SKM-1 treated with dmso at 0.1 percent for 144 hours (cell line): ENCODE measurements around the gene GMDS.

Experiments used
- DNase-seq: peaks from one replicate; lab custom pipeline; 2025; ENCODE audit not compliant: unreplicated experiment; lab: John Stamatoyannopoulos, UW

Gene GMDS

DNA sequence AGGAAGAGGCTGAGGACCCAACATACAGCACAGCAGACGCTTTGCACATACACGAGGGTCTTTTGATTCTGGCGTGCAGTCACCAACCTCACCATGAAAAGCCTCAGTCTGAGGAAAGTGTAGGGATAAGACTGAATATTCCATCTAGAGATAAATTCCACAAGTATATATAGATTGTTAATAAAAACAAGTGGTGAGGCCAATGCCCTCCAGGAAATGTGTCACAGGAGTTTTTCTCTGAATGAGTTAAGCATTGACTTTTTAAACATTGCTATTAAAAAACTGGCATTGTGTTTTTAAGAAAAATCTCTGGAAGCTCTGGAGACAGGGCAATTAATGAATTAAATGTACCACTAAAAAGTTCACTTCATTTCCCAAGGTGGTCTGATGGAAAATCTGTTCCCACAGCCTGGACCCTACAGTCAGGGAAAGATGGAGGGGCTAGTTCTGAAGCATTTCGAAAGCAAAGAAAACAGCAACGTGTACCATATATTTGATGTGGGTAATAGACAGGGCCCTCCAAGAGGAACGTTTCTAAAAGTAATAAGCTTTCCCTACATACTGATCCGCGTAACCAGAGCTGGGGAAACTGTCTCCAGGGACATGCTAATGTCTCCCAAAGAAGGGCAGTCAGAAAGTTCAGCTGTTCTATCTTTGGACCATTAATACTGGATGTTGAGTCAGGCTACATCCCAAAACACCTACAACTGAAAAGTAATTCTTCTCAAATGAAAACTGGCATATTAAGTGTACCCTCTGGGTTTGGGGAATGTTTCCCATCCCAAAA is 334.6 kb downstream of the GMDS start:
- DNase-seq, result no peak

DNA sequence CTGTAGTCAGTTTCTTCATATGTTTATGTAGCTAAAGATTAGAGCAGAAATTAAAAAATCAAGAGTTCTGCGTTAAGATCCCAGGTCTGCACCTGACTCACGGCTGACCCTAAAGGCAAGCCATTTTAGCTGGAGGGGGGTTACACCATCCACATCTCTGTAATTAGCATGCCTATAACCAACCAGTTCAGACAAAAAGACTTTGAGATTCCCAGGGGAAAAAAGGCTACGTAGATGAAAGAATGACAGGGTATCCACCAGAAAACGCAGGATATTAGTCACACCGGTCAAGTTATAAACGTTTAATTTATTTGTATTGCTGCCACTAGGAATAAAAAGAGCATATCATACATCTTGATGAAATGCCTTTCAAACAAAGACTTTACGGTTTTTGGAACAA is 336.6 kb downstream of the GMDS start:
- no peak for DNase-seq

DNA sequence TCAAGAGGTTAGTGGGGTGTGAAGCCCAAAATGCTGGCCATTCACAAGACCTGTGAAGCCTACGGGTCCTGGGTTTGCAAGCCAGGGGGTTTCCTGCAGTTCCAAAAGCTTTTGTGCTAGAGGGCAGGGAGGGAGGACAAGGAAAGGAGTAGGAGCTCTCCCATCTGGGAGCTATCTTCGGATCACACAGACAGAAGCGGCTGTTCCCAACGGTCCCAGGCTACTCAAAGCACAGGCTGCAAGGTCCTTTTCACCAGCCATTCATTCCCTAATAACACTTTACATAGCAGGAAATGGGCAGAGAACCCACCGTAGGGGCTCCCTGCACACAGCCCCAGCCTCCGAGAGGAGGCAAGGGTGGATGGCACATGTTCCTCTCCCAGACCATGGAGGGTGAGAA is 338.8 kb downstream of the GMDS start:
- DNase-seq, result no peak

DNA sequence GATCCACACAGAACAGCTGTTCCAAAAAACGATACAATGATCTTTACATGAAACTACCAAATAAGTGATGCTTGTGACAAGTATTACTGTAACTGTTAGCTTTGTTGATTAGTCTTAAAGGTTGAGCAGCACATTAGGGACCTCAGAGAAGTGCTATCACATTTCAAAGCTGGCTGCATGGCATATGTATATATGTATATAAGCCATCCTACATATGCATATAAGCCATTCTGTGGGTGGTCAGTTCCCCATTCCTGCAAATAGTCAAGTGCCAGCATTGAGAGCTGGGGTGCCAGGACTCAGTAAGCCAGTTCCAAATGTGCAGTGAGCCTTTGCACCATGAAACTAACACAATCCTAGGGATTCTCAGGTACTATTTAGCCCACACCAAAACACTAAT is 339.4 kb downstream of the GMDS start:
- DNase-seq, result no peak

DNA sequence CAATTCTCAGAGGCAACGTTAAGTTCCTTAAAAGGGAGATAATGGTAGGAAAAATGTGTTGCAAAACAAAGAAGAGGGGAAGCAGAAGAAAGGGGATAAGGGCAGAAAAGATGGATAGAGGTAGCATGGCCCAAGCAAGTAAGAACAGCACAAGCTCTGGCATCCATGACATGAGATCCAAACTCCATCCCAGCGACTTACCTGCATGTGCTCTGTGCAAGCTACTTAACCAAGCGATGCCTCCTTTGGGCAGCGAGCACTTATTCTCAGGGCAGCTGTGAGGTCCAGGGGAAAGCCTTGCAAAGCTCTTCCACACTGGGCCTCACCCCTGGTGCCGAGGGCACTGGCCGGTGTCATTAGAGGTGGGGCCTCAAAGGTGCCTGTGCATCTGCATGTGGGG is 340.5 kb downstream of the GMDS start:
- no peak for DNase-seq

DNA sequence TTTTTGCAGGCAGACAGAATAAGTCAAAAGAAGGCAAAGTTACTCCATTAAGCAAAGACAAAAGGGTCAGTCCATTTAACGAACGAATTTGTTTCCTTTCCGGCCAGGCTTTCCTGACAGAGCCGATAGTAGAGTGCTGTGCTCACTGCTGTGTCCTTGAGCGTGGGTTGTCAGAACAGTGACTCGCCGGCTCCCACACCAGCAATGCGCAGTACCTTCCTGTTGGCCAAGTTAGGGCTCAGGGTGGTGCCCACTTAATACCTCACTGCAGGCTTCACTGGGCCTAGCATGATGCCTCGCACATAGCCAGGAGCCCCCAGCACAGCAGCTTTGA is 341.0 kb downstream of the GMDS start:
- DNase-seq, result no peak

DNA sequence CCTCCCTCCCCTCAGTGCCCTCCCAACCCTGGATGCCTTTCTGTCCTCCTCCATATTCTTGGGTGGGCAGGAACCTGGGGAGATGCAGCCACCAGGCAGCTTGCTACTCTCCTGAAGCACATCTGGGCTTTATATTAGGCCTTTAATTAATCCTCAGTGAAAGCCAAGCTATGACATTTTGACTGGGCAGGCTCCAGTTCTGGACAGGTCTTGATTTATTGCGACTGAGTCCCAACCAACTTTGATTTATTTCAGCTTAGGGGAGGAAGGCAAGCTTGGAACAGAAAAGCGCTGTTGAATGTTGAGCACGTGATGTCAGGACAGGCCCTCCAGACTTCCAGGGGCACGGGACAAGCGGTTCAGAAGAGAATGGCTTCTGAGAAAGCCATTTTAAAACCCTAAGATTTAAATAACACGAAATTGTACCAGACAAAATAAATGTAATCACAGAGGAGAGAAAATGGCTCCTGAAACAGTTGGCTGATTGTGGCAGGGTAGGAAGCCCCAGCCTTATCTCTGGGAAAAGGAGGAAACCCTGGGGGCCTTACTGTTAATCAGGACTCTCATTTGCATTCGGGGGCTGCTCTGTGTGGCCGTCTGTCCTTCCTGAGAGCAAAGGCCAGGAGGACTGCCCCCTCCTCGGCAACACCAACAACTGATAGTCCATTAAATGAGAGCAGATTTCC is 341.5 kb downstream of the GMDS start:
- no peak for DNase-seq

DNA sequence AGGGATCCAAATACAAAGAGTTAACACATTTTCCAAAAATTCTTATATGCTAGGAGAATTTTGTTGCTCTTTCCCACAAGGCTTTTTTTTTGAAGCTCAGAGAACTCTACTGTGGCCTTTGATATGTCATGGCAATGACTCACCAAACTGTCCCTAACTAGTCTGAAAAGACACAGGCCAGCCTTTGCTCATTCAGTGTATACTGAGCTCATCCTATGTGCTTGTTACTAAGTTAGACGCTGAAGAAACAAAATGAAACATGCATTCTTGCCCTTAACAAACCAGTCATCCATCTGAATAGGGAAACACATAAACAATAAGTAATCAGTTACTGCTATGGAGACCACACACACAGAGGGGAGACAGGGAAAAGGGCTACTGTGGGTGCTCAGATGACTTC is 343.8 kb downstream of the GMDS start:
- DNase-seq, result no peak

DNA sequence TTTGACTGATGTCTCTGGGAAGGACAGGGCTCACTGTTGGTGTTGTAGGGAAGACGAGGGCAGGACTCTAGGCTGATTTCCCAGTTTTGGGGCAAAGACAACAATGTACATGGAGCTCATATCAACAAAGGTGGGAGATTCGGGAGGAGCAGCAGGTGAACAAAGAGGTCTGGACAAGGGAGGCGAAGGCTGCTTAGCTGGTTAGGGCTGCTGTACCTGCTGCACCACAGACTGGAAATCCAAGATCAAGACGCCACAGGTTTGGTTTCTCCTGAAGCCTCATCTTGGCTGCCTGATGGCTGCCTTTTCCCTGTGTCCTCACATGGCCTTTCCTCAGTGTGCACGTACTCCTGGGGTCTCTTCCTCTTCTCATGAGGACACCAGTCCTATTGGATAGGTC is 348.5 kb downstream of the GMDS start:
- DNase-seq, result no peak

DNA sequence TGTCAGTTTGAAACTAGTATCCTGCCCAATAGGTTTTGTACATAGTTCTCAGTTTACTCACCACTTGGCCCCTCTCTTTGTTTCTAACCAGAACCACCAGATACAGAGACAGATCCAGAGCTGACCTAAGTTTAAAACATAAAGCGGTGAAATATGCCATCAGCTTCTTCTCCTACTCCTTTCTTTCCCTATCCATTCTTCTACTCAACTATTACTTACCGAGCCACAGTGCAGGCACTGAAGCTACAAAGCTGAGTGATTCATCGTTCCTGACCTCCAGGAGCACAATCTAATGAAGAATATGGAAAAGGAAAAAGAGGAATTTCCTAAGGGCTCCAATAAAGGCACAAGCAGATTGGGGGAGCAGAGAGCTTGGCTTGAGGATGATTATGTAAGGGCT is 349.7 kb downstream of the GMDS start:
- DNase-seq, result no peak

DNA sequence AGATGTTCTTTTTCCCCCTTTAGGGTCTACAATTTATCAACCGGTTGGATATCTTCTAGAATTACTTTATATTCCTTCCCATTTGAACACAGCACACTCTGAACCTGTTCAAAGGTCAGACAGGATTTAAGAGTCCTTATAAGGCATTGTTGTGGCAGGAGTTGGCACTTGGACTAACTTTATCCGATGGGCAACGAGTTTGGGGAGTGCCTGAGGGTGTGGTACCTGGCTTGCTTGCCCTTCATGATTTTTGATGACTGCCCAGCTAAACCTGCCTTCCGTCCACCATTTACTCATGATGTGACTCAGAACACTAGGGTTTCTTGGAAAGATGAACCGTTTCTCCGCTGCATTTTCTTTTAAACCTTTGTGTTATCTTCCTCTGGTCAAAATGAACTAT is 350.5 kb downstream of the GMDS start:
- no peak for DNase-seq

DNA sequence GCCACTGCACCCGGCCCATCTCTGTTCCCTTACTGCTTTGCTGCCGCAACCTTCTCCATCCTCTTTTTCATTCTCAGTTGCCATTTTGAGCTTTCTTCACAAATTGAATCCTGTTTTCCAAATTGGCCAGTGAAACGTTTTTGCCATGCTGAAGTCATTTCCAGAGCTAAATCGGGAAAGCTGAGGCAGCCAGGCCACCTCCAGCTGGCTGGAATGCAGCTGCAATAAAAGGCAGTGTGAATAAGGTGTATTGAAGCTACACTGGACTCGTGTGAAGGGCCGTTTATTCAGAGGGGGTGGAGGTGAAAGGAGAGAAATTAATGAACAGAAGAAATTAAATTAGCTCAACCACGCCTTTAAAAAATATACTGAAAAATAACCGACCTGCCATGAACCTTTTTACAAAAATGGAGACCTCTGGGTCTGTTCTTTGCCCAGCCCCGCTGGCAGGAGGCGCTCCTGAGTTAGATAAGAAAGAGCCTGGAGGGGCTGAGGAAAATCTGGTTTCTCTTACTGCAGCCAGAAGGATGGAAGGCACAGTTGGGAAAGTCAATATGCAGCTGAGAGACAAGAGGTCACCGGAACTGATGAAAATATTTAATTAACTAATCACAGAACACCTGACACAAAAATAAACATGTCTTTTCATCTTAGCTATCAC is 351.8 kb downstream of the GMDS start:
- DNase-seq, result no peak

DNA sequence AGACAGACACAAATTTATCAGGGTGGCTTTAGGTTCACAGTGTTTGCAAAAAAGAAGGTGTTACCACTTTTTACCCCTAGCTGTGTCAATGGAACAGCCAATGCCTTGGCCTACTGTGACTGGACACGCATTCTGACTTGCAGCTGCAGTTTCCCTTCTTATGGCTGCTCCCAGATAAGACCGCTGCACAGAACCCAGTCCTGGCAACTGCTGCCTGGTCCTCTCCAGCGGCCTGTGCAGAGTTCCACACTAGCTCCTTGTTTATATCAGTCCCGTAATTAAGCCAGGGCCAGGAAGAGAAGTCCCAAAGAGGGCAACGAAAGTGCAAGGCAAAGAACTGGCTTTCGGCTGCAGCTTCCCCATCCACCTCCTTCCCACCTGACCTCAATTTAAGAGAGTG is 352.7 kb downstream of the GMDS start:
- no peak for DNase-seq

DNA sequence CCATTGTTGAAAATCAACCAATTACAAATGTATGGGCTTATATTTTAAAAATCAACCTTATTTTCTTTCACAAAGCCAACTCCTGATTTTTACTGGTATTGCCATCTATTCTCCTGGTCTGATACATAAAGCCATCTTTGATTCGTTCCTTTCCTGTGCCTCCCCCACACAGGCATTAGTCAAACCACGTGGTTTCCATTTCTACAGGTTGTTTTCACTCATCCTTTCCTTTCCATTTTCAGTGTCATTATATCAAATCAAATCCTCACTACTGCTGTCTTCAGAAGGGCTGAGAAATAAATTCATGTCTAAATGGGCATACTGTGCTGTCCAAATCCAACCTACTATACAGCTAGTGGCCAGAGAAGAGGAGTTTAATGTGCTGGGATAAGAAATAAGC is 354.4 kb downstream of the GMDS start:
- no peak for DNase-seq

DNA sequence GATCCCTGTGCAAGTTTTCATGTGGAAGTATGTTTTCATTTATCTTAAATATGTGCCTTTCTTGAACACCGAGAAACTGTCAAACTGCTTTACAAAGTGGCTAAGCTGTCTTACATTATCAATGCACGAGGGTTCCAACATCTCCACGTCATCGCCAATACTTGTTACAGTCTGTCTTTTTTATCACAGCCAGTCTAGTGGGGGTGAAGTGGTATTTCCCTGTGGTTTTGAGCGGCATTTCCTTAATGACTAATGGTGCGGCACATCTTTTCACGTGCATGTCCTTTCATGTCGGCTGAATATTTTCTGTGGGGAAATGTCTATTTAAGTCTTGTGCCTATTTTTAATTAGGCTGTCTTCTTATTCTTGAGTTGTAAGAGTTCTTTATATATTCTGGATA is 355.3 kb downstream of the GMDS start:
- no peak for DNase-seq

DNA sequence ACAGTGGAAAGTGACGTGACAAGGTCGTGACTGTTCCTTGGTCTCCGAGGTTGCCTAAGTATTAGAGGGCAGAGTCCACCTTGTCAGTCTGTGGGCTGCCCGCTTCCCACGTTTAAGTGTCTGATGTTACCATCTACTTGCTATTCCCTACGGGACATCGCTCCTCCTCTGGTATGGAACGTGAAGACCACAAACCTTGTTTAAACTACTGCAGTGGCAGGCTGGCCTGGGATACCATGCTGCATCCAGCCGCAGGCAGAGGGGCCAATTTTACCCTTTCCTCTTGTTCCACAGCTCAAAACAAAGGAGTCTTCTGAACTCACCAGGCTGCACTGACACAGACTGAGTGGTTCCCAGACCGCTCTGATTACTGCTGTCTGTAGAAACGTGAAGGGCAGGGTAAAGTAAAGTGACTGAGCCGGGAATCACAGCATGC is 359.8 kb downstream of the GMDS start:
- DNase-seq, result no peak

DNA sequence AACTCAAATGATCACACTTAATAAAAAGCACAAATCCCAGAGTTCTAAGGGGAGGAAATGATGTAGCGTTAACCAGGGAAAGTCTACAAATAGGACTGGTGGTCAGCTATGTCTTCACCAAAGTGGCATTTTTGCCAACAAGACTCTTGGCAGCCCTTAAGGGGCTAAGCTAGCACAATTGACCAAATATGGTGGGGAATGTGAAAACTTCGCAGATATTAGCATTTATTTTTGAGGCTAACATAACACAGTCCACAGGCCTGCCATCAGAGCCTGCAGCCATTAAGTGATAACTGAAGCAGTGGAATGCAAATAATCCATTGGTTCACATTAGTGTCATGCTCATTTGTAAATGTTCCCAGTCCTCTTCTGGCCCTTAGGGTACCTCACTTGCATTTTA is 361.1 kb downstream of the GMDS start:
- DNase-seq, result no peak

DNA sequence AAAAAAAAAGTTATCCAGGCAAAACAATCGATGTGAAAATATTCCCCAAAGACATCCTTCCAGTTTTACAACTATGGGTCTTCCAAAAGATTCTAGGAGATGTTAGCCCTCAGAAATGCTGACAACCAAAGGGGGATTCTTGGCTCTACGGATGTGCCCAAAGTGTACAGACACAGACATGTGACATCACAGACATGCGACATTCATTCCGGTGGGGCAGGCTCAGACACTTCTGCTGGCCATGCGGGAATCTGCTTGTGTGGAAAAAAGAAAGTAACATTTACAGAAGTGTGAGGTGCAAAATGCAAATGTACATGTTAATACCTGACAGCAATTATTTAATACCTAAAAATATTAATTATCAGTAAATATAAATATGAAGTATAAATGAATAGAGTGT is 367.1 kb downstream of the GMDS start:
- DNase-seq, result no peak

DNA sequence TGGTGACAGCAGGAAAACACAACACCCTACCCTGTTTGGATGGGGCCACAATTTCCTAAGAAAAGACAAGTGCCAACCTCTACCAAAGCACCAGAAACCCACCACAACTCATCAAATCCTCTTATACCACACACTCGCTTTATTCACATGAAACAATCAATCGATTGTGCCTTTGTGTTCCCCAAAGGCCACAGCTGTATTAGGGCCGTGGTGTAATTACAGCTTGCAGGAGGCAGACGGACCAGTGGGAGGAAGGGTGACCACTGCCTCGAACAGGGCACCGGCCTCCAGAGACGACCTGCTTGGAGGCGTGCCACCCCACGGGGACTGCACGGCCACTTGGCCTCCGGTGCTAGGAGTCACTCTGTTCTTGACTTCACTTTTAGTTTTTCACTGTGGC is 371.6 kb downstream of the GMDS start:
- no peak for DNase-seq

DNA sequence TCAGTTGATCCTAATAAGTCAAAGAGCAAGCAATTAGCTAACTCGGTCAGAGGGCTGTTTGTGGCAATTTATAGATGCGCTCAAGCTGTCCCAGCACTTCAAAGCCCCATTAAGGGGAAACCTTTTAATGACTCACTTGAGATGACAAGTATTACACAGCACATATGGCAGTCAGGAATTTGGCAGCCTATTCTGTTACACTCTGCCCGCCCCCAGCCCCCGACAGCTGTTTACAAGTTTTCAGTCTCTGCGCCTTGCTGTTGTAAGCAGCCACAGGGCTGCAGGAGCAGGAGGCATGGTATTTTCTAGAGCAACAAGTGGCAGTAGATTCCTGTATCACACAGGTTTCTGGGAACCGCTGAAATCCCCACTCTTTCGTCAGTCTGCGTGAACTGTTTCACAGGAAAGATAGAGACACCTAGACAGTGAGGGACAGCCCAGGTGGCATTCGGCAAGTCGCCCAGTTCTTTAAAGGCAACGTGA is 372.7 kb downstream of the GMDS start:
- DNase-seq, result no peak

DNA sequence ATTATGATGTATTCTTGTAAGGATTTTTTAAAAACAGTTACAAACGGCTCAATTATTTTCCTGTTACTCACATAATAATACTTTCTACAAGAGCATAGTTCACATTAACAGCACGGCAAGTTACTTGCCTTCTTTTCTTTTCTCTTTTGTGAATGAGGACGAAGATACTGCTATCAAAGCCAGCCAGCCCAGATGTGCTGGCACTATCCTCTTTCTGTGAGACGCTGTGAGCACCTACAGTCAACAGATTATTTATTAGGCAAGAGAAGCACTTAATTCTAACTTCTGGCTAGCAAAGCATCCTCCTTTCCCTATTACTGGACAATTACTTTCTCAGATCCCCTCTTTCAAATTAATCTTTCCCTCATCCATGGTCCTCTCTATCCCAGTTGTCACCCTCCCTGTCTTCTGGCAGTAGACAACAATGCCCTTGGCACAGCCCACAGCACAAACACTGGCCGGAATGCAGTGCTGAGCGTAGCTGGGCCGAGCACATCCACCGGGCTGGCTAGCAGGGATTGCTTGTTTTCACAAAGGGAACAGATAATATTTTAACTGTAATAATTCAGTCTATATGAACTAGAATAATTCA is 373.6 kb downstream of the GMDS start:
- DNase-seq, result no peak

DNA sequence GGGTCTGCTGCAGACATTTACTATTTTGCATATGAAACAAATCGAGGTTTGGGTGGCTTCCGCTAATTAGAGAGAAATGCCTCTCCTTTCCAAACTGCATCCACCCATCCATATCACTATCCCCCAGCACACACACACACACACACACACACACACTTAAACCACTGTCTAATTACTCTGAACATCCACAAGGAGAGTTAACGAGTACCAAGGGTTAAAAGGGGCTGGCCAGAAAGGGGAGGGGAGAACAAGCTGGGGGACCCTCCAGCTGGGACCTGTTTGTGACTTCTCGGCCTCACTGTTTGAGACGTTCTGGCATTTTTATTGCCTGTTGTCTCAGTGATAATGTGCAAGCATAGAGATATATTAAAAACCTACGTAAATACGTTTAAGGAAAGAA is 374.5 kb downstream of the GMDS start:
- no peak for DNase-seq
